GM10847 (cell line): ENCODE results near the gene ABHD17A.
A peak's percentile ranks its signal among the peaks of the same experiment; 100 is the strongest.

Experiments used
- POLR2A ChIP-seq: IDR thresholded peaks from 2 replicates; pipeline ENCODE4 v1.6.1; 2011; ENCODE audit not compliant: insufficient read length; ENCODE audit errors: extremely low read depth

Gene ABHD17A

DNA sequence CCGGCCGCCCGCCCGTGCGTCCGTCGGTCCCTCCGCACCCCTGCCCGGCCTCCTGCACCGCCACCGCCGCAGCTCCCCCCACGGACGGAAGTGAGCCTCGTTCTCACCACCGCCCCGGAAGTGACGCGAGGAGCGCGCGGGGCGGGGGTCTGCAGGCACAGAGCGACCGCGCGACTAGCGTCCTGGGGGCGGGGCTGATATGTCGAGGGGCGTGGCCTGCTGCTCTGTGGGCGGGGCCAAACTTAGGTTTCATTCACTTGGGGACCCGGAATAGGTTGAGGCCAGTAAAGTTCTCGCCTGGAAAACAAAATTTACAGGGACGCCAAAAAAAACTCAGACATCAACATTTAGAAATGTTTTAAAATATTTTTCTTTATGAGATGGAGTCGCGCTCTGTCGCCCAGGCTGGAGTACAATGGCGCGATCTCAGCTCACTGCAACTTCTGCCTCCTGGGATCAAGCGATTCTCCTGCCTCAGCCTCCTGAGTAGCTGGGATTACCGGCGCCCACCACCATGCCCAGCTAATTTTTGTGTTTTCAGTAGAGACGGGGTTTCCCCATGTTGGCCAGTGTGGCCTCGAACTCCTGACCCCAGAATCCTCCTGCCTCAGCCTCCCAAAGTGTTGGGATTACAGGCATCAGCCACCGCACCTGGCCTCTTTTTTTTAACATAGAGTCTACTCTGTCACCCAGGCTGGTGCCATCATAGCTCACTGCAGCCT lies at the start of gene ABHD17A:
Gene ABHD17A (minus strand): TSS at position 99 of the 722 bp plus-strand sequence. CDS start 3,930 bp downstream, outside the sequence.
- TF ChIP-seq POLR2A = peak; percentile 45

DNA sequence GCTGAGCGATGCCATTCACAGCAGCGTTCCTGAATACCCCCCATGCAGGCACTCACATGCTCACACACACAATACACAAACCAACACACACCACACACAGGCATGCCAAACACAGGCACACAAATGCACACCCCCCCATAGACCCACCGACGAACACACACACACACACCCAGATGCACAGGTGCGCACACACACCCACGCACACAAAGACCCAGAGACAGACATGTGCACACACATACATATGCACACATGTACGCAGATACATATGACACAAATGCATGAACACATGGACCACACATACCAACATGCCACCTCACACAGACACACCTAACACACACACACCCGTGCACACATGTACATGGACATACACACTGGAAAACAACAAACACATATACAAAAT lies 48.6 kb upstream of the ABHD17A start:
- no peak for TF ChIP-seq POLR2A

GRCh38 chr19:1933244-1933643 lies 47.9 kb upstream of the ABHD17A start:
- no peak for TF ChIP-seq POLR2A

DNA sequence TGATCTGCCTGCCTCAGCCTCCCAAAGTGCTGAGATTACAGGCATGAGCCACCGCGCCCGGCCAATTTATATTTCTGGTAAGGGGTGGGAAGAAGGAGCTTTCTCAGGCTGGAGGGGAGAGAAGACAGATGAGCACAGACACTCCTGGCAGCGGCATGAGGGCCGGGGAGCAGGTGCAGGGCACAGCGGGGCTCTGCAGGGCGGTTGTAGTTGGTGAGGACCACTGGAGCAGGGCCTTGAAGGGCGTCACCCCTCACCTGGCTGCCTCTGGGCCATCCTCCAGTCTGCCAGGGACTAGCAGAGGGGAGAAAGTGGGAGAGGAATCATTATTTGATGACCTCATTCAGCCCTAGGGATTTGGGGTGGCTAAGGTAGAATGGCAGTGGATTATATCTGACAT lies 47.1 kb upstream of the ABHD17A start:
- TF ChIP-seq POLR2A = no peak

- no peak for TF ChIP-seq POLR2A
Observed at GRCh38 chr19:1931445-1931844, 46.1 kb upstream of the ABHD17A start.

GRCh38 chr19:1929021-1929742 lies 43.9 kb upstream of the ABHD17A start:
- TF ChIP-seq POLR2A = no peak

DNA sequence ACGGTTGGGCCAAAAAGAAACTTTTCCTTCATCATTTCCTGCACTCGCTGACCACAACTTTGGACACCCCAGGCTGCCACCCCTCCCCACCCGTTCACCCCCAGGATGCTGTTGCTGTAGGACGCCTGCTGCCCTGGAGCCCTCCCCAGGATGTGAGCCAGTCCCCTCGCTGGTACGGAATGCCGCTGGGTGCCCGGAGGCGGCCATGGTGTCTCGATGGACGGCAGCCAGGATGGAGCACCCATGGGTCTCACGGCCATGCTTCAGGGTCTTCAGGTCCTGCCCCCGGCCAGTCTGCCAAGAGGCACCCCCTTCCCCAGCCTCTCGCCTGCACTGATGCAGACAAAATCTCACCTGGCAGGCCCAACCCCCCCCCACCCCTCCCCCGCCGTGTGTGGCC lies 40.2 kb upstream of the ABHD17A start:
- TF ChIP-seq POLR2A = no peak

- TF ChIP-seq POLR2A = no peak
Observed at GRCh38 chr19:1924320-1924961, 39.1 kb upstream of the ABHD17A start.

GRCh38 chr19:1923319-1923718 lies 38.0 kb upstream of the ABHD17A start:
- TF ChIP-seq POLR2A = no peak

- no peak for TF ChIP-seq POLR2A
Observed at GRCh38 chr19:1922803-1923202, 37.5 kb upstream of the ABHD17A start.

DNA sequence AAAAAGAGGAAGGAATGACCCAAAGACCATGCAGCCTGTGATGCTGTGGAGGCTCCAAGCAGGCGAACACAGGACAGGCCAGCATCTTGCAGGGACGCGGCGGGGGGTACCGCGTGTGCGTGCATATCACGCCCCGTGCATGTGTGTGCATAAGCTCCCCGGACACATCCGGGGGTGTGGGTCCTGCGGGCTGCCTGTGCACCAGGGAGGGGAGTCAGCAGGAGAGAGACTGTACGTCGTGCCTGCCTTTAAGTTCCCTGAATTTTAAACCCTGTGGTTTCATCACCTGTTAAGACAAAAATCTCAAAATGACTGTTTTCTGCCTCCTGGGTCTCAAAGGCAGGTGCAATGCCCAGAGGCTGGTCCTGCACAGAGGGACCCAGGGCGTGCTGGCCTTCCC lies 36.5 kb upstream of the ABHD17A start:
- TF ChIP-seq POLR2A = no peak

DNA sequence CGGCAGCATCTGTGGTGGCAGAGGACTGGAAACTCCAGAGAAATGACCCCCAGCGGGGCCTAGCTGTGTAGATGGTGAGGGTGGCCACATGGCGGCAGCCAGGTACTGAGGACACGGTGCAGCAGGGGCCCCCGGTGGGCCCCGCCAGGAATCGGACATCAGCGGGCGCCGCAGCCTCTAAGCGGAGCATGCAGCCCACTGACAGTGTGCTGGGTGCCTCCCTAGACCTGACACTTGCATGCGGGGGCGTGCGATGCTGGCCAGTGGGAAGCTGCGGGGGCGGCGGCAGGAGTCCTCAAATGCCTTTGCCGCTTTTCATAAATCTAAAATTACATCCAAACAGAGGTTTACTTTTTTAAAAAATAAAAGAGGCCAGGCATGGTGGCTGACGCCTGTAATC lies 36.0 kb upstream of the ABHD17A start:
- TF ChIP-seq POLR2A = no peak

- TF ChIP-seq POLR2A = no peak
Observed at GRCh38 chr19:1920644-1921043, 35.3 kb upstream of the ABHD17A start.

- no peak for TF ChIP-seq POLR2A
Observed at GRCh38 chr19:1918975-1919374, 33.7 kb upstream of the ABHD17A start.

- no peak for TF ChIP-seq POLR2A
Observed at GRCh38 chr19:1917926-1918325, 32.6 kb upstream of the ABHD17A start.

GRCh38 chr19:1917146-1917545 lies 31.9 kb upstream of the ABHD17A start:
- no peak for TF ChIP-seq POLR2A
